Keratinocyte (primary cell): Measurements from ENCODE around the gene TDRD3. TPM values are rescaled to one million over a fixed set of nuclear protein-coding genes. Genes with fewer than 3 reads are reported as not detected.

Experiments used
- DNase-seq: peaks from one replicate; pipeline ENCODE4 v3.0.0-alpha.2; 2011; ENCODE audit warnings: low read depth, missing footprints, low spot score
- FAIRE-seq: peaks from 2 replicates; lab custom pipeline; 2011; peaks lifted over from hg19 to GRCh38; lab: Jason Lieb, UNC
- H2AFZ ChIP-seq: 2 replicates; pipeline ENCODE4 v1.6.0; 2012; ENCODE audit warnings: low read length, control low read depth, inconsistent platforms; ENCODE audit not compliant: control insufficient read depth
- H3K27ac ChIP-seq: 2 replicates; pipeline ENCODE4 v1.5.1; 2011; ENCODE audit warnings: low read length; ENCODE audit not compliant: control insufficient read depth, insufficient read depth
- H3K27me3 ChIP-seq: 3 replicates; pipeline ENCODE4 v1.6.0; 2011; ENCODE audit warnings: low read length; ENCODE audit not compliant: control insufficient read depth, insufficient read depth; ENCODE audit errors: extremely low read depth
- H3K36me3 ChIP-seq, 2 experiments: 2 replicates in 1 of 2; 3 replicates in 1 of 2; pipeline ENCODE4 v1.5.1; 2011; ENCODE audit warnings: low read length in 2 of 2, mild to moderate bottlenecking in 1 of 2; ENCODE audit not compliant: control insufficient read depth in 2 of 2, insufficient read depth in 2 of 2; ENCODE audit errors: extremely low read depth in 1 of 2
- H3K4me1 ChIP-seq: 3 replicates; pipeline ENCODE4 v1.5.1; 2011; ENCODE audit warnings: low read length; ENCODE audit not compliant: control insufficient read depth, insufficient read depth; ENCODE audit errors: extremely low read depth
- H3K4me2 ChIP-seq: 3 replicates; pipeline ENCODE4 v1.6.0; 2011; ENCODE audit warnings: low read depth, low read length; ENCODE audit not compliant: control insufficient read depth, insufficient read depth; ENCODE audit errors: extremely low read depth
- H3K4me3 ChIP-seq, 3 experiments: fragments of 200-600 bp in 1 of 3; sonication (generic) in 1 of 3; 2 replicates in 2 of 3; 3 replicates in 1 of 3; pipeline ENCODE4 v1.5.1; 2011 to 2016; ENCODE audit warnings: low read length in 3 of 3, mild to moderate bottlenecking in 3 of 3, control low read depth in 2 of 3, inconsistent platforms in 1 of 3, low read depth in 1 of 3, mixed read lengths in 1 of 3, mixed run types in 1 of 3, moderate library complexity in 1 of 3; ENCODE audit not compliant: control insufficient read depth in 2 of 3, insufficient read depth in 2 of 3; ENCODE audit errors: extremely low read depth in 1 of 3
- H3K79me2 ChIP-seq: 2 replicates; pipeline ENCODE4 v1.6.0; 2012; ENCODE audit warnings: low read length; ENCODE audit not compliant: control insufficient read depth, insufficient read depth
- H3K9ac ChIP-seq: 3 replicates; pipeline ENCODE4 v1.6.0; 2011; ENCODE audit warnings: low read length; ENCODE audit not compliant: control insufficient read depth, insufficient read depth; ENCODE audit errors: extremely low read depth
- H3K9me1 ChIP-seq: 3 replicates; pipeline ENCODE4 v1.6.0; 2011; ENCODE audit warnings: low read length; ENCODE audit not compliant: control insufficient read depth, insufficient read depth; ENCODE audit errors: extremely low read depth
- H3K9me3 ChIP-seq: 2 replicates; pipeline ENCODE4 v1.5.1; 2012; ENCODE audit warnings: low read depth, low read length; ENCODE audit not compliant: control insufficient read depth
- H4K20me1 ChIP-seq: 3 replicates; pipeline ENCODE4 v1.6.0; 2011; ENCODE audit warnings: low read length; ENCODE audit not compliant: control insufficient read depth, insufficient read depth; ENCODE audit errors: extremely low read depth
- EZH2 ChIP-seq: IDR thresholded peaks from one replicate; pipeline ENCODE4 v1.6.1; 2012; ENCODE audit warnings: inconsistent platforms, mild to moderate bottlenecking, low read length, moderate library complexity
- dilution Hi-C: fragments of 300-500 bp; cut with MboI; formaldehyde crosslinking; loops from one replicate; pipeline ENCODE4 v1.7.0; 2020; ENCODE audit warnings: low sequenced_read_pairs; ENCODE audit not compliant: extremely low pct_ligation_motif_present
- polyA plus RNA-seq, 5 experiments: library from polyadenylated mRNA; depleted of rRNA in 3 of 5; stranded (reverse) in 3 of 5; stranded (forward) in 1 of 5; unstranded in 1 of 5; fragments of >200 nt; gene quantifications; 1 replicate in 1 of 5; 2 replicates in 3 of 5; 3 replicates in 1 of 5; pipeline versions ENCODE4 v1.2.1 to v1.2.3, GENCODE V29; 2011 to 2012; ENCODE audit warnings: missing spikeins in 2 of 5, low read depth in 1 of 5, low replicate concordance in 1 of 5
- TF ChIP-seq, protein P1 (sequence below), 3 experiments: IDR thresholded peaks in 1 of 3; conservative IDR thresholded peaks in 1 of 3; optimal IDR thresholded peaks in 1 of 3; 2 replicates in 2 of 3; 3 replicates in 1 of 3; pipeline versions ENCODE3 to v1.5.1; 2011; ENCODE audit warnings: low read length in 3 of 3, mild to moderate bottlenecking in 3 of 3, moderate library complexity in 2 of 3, control low read depth in 1 of 3, inconsistent platforms in 1 of 3; ENCODE audit not compliant: insufficient read depth in 2 of 3; ENCODE audit errors: extremely low read depth in 1 of 3

TDRD3 gene
- polyA plus RNA-seq, 1 donor (not counting 4 experiments of a cell fraction or from before 2014, with no cell fraction given), result 10.7 TPM

DNA sequence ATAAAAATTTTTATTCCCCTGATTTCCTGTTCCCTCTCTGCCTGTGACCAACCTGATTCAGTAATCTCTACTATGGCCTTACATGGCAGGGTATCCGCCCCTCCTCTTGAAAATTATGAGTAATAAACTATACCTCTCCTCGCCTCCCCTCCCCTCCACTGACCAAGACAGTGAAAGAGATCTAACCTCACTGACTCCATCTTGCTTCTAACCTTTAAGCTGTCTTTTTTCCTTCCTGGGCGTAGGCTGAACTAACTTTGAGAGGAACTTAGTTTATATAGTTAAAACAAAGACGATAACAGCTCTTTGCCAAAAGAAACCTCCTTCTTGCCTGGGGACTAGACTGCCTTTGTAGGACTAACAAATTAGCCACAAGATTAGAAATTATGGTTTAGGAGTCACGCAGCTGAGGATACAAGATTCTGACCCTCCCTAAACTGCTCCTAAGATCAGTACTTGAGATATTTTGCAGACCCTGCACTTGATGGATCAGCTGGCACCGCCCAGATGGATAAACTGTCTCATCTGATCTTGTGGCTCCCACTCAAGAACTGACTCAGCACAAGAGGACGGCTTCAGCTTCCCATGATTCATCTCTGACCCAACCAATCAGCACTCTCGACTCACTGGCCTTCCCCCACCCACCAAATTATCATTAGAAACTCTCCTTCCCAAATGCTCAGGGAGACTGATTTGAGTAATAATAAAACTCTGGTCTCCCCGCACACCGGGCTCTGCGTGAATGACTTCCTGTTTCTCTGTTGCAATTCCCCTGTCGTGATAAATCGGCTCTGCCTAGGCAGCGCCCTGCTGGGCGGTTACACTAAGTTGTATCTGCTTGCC is 187.1 kb downstream of the TDRD3 start:
- dilution Hi-C loops, result no loop called here
- H4K20me1 ChIP-seq, result no peaks in the 10 kb centered on the region
- no peaks in the 10 kb centered on the region for H3K9me3 ChIP-seq
- no peak overlapping the region for H3K9ac ChIP-seq
- no peak for DNase-seq
- no peaks in the 10 kb centered on the region for H3K4me1 ChIP-seq
- H3K79me2 ChIP-seq, result no peaks in the 10 kb centered on the region
- H3K27ac ChIP-seq, result no peak overlapping the region
- H3K4me2 ChIP-seq, result no peak overlapping the region
- H3K9me1 ChIP-seq, result no peaks in the 10 kb centered on the region
- no peaks in the 10 kb centered on the region for H3K27me3 ChIP-seq
- H3K4me3 ChIP-seq, result no peak overlapping the region
- no peak for FAIRE-seq
- H3K36me3 ChIP-seq, result no peaks in the 10 kb centered on the region
- no peak for TF ChIP-seq EZH2
- TF ChIP-seq, protein P1, sequence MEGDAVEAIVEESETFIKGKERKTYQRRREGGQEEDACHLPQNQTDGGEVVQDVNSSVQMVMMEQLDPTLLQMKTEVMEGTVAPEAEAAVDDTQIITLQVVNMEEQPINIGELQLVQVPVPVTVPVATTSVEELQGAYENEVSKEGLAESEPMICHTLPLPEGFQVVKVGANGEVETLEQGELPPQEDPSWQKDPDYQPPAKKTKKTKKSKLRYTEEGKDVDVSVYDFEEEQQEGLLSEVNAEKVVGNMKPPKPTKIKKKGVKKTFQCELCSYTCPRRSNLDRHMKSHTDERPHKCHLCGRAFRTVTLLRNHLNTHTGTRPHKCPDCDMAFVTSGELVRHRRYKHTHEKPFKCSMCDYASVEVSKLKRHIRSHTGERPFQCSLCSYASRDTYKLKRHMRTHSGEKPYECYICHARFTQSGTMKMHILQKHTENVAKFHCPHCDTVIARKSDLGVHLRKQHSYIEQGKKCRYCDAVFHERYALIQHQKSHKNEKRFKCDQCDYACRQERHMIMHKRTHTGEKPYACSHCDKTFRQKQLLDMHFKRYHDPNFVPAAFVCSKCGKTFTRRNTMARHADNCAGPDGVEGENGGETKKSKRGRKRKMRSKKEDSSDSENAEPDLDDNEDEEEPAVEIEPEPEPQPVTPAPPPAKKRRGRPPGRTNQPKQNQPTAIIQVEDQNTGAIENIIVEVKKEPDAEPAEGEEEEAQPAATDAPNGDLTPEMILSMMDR (optimal IDR thresholded peaks at IDR 0.05 in 1 of 3, IDR thresholded peaks at IDR 0.05 in 1 of 3, conservative IDR thresholded peaks at IDR 0.05 in 1 of 3; ENCODE audit: extremely low read depth in 1 of 3, insufficient read depth in 2 of 3, low read length in 3 of 3), result no peak
- no peak overlapping the region for H2AFZ ChIP-seq

DNA sequence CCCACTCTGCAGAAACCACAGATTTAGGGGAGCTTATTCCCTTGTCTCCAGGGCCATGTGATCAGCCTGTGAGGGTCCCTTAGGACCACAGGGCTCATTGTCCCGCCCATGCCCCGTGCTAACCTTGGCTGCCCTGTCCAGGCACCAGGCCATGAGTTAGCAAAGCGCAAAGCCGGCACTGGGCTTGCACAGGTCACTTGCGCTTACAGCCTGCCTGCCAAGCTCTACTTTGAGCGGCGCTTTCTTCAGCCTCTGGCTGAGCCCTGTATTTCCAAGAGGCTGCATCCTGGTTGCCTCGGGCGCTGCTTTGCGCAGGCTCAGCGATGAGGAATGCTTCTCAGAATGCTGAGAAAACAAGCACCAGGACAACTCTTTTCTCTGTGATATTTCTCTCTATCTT is 188.0 kb downstream of the TDRD3 start:
- no peaks in the 10 kb centered on the region for H3K4me1 ChIP-seq
- TF ChIP-seq EZH2, result no peak
- TF ChIP-seq, protein P1 (optimal IDR thresholded peaks at IDR 0.05 in 1 of 3, IDR thresholded peaks at IDR 0.05 in 1 of 3, conservative IDR thresholded peaks at IDR 0.05 in 1 of 3; ENCODE audit: extremely low read depth in 1 of 3, insufficient read depth in 2 of 3, low read length in 3 of 3), result no peak
- DNase-seq, result no peak
- no peaks in the 10 kb centered on the region for H3K36me3 ChIP-seq
- no peaks in the 10 kb centered on the region for H3K9me1 ChIP-seq
- H3K4me3 ChIP-seq, result no peak overlapping the region
- no peak overlapping the region for H3K9ac ChIP-seq
- no peaks in the 10 kb centered on the region for H4K20me1 ChIP-seq
- no peak overlapping the region for H2AFZ ChIP-seq
- no peak overlapping the region for H3K4me2 ChIP-seq
- dilution Hi-C loops, result no loop called here
- H3K79me2 ChIP-seq, result no peaks in the 10 kb centered on the region
- no peak overlapping the region for H3K27ac ChIP-seq
- FAIRE-seq, result no peak
- H3K9me3 ChIP-seq, result no peaks in the 10 kb centered on the region
- no peaks in the 10 kb centered on the region for H3K27me3 ChIP-seq
